Neural cell (in vitro differentiated cells): ENCODE results near the gene LDLRAD4. TPM values are rescaled to one million over a fixed set of nuclear protein-coding genes. Genes with fewer than 3 reads are reported as not detected.

Experiments
- H2AFZ ChIP-seq: fragments of 200-600, 300-800 bp; sonication (generic), shearing (Covaris generic); 2 replicates; pipeline ENCODE4 v1.6.0; 2014; ENCODE audit warnings: low read depth, mild to moderate bottlenecking, antibody characterized with exemption, low read length, moderate library complexity
- H3F3A ChIP-seq: fragments of 200-600 bp; shearing (Covaris generic); 2 replicates; pipeline ENCODE4 v1.6.1; 2016; ENCODE audit warnings: mild to moderate bottlenecking, moderate library complexity, mixed read lengths, antibody characterized with exemption, low read length; ENCODE audit not compliant: insufficient read depth, poor library complexity, severe bottlenecking
- H3K27ac ChIP-seq: fragments of 200-600, 300-800 bp; sonication (generic), shearing (Covaris generic); 2 replicates; pipeline ENCODE4 v1.5.1; 2014; ENCODE audit warnings: mild to moderate bottlenecking, low read length, moderate library complexity
- H3K27me3 ChIP-seq: fragments of 300-800, 200-600 bp; sonication (generic), shearing (Covaris generic); 2 replicates; pipeline ENCODE4 v1.6.0; 2014; ENCODE audit warnings: mild to moderate bottlenecking, low read depth, low read length, moderate library complexity; ENCODE audit not compliant: insufficient read depth
- H3K36me3 ChIP-seq: fragments of 300-800, 200-600 bp; sonication (generic), shearing (Covaris generic); 2 replicates; pipeline ENCODE4 v1.5.1; 2014; ENCODE audit warnings: mild to moderate bottlenecking, antibody characterized with exemption, low read length, moderate library complexity; ENCODE audit not compliant: insufficient read depth
- H3K4me2 ChIP-seq: fragments of 300-800, 200-600 bp; sonication (generic), shearing (Covaris generic); 2 replicates; pipeline ENCODE4 v1.6.0; 2014; ENCODE audit warnings: mild to moderate bottlenecking, low read length
- H3K4me3 ChIP-seq: fragments of 300-800, 200-600 bp; sonication (generic), shearing (Covaris generic); 2 replicates; pipeline ENCODE4 v1.5.1; 2014; ENCODE audit warnings: mild to moderate bottlenecking, low read length, moderate library complexity
- H3K79me2 ChIP-seq: fragments of 200-600 bp; shearing (Covaris generic); replicated peaks from 2 replicates; pipeline ENCODE4 v1.6.0; 2014; ENCODE audit warnings: mild to moderate bottlenecking, low read length, moderate library complexity; ENCODE audit not compliant: insufficient read depth
- H3K9ac ChIP-seq: fragments of 300-800, 200-600 bp; sonication (generic), shearing (Covaris generic); 2 replicates; pipeline ENCODE4 v1.6.1; 2016; ENCODE audit warnings: mild to moderate bottlenecking, low read length, mixed read lengths
- H3K9me2 ChIP-seq: fragments of 200-600 bp; shearing (Covaris generic); 2 replicates; pipeline ENCODE4 v1.6.1; 2016; ENCODE audit warnings: mild to moderate bottlenecking, low read length, mixed read lengths; ENCODE audit not compliant: insufficient read depth
- H3K9me3 ChIP-seq: fragments of 200-600, 300-800 bp; sonication (generic), shearing (Covaris generic); 2 replicates; pipeline ENCODE4 v1.6.1; 2016; ENCODE audit warnings: mild to moderate bottlenecking, mixed run types, low read length, moderate library complexity, mixed read lengths
- H4K20me1 ChIP-seq: fragments of 200-600 bp; shearing (Covaris generic); 2 replicates; pipeline ENCODE4 v1.6.1; 2016; ENCODE audit warnings: mild to moderate bottlenecking, mixed run types; ENCODE audit not compliant: insufficient read depth
- EP300 ChIP-seq: fragments of 450-650 bp; conservative IDR thresholded peaks from 2 replicates; pipeline ENCODE4 v1.6.1; 2014; ENCODE audit warnings: antibody characterized with exemption, mild to moderate bottlenecking, moderate library complexity; ENCODE audit not compliant: poor library complexity, severe bottlenecking
- EZH2 ChIP-seq: fragments of 200-600, 300-800 bp; shearing (Covaris generic), sonication (generic); IDR thresholded peaks from 2 replicates; pipeline ENCODE4 v1.6.1; 2014; ENCODE audit warnings: antibody characterized with exemption, low read length, borderline replicate concordance, mild to moderate bottlenecking; ENCODE audit not compliant: insufficient read depth, poor library complexity, severe bottlenecking
- MXI1 ChIP-seq: fragments of 450-650 bp; conservative IDR thresholded peaks from 2 replicates; pipeline ENCODE4 v1.6.1; 2014; ENCODE audit warnings: antibody characterized with exemption, mild to moderate bottlenecking; ENCODE audit not compliant: poor library complexity, severe bottlenecking
- POLR2AphosphoS5 ChIP-seq: IDR thresholded peaks from 2 replicates; pipeline ENCODE4 v1.6.1; 2012
- RAD21 ChIP-seq: fragments of 450-650 bp; conservative IDR thresholded peaks from 2 replicates; pipeline ENCODE4 v1.6.1; 2014; ENCODE audit warnings: antibody characterized with exemption, mild to moderate bottlenecking, moderate library complexity
- SMC3 ChIP-seq: fragments of 450-650 bp; conservative IDR thresholded peaks from 2 replicates; pipeline ENCODE4 v1.6.1; 2014; ENCODE audit warnings: antibody characterized with exemption, mild to moderate bottlenecking, moderate library complexity; ENCODE audit not compliant: poor library complexity
- TAF1 ChIP-seq: IDR thresholded peaks from 2 replicates; pipeline ENCODE4 v1.6.1; 2012; ENCODE audit warnings: low read depth
- polyA plus RNA-seq: library from polyadenylated mRNA; depleted of rRNA; stranded (reverse); fragments of >200 nt; gene quantifications from 2 replicates; pipeline ENCODE4 v1.2.3, GENCODE V29; 2014
- TF ChIP-seq, protein P1 (sequence below): fragments of 450-650 bp; IDR thresholded peaks from 2 replicates; pipeline ENCODE4 v1.5.1; 2014; ENCODE audit warnings: antibody characterized with exemption, mild to moderate bottlenecking, moderate library complexity; ENCODE audit not compliant: poor library complexity, severe bottlenecking
- TF ChIP-seq, protein P2 (sequence below): IDR thresholded peaks from 2 replicates; pipeline ENCODE4 v1.6.1; 2012; ENCODE audit warnings: borderline replicate concordance

The LDLRAD4 gene
- polyA plus RNA-seq, 1 donor from 2014 or later, result 3.7 TPM

DNA sequence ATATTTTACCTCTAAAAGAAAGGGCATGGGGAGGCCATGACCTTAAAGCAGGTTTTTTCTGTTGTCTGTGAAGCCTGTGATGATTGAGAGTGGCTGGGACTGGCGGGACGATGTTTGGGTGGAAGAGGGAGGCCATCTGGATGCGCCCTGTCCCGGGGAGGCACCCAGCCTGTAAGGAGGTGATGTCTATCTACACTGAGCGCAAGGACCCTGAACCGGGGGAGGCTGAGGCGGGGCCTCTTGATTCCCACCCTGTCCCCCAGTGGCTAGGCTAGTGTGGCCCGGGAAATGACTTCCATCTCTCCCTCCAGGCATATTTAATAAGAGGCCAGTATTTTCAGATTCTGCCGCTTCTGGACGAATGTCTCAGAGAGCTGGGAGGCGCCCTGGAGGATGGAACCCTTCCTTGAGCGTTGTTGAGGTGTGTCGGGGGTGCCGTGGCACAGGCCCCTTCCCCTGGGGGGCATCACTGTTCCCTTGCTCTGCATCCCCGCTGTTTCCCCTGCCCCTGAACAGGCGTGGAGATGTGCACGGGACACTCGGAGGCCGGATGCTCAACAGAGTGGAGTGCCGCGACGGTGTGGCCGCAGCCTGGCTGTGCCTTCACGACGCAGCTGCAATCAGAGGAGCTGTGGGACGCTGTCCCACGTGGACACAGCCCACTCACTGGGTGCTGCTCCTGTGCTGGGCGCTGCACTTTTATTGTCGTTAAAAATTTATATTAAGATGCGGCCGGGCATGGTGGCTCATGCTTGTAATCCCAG lies 185.4 kb downstream of the LDLRAD4 start:
- no peak overlapping the region for H3K9ac ChIP-seq
- no peaks in the 10 kb centered on the region for H4K20me1 ChIP-seq
- no peak overlapping the region for H3K4me3 ChIP-seq
- H3K36me3 ChIP-seq, result no peaks in the 10 kb centered on the region
- H3K27me3 ChIP-seq, result no peaks in the 10 kb centered on the region
- TF ChIP-seq RAD21 (no peak), EP300 (no peak)
- H3K27ac ChIP-seq, result no peak overlapping the region
- H3F3A ChIP-seq, result no peaks in the 10 kb centered on the region
- no peak overlapping the region for H2AFZ ChIP-seq
- no peaks in the 10 kb centered on the region for H3K9me3 ChIP-seq
- H3K79me2 ChIP-seq, result no peaks in the 10 kb centered on the region
- no peak overlapping the region for H3K4me2 ChIP-seq
- H3K9me2 ChIP-seq, result no peaks in the 10 kb centered on the region

DNA sequence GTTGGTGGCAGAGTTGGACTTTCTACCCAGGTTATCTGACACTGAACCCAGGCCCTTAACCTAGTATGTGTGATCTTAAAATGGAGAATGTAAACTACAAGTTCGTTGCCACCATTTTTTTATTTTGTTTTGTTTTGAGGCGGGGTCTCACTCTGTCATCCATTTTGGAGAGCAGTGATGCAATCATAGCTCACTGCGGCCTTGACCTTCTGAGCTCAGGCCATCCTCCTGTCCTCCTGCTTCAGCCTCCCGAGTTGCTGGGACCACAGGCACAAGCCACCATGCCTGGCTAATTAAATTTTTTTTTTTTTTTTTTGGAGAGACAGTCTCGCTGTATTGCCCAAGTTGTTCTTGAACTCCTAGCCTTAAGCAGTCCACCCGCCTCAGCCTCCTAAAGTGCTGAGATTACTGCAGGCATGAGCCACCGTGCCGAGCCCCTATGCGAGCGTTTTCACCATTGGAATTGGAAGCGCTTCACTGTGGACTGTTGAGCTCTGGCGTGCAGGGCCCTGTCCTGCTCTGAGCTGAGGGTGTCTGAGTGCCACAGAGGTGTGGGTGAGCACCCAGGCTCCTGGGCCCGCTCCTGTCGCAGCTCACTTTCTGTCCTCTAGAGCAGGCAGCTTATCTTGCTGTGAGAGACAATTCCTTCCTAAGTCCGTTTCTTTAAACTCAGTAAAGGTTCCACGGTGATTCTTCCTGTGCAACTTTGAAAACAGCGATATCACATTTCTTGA lies 186.9 kb downstream of the LDLRAD4 start:
- H3K27me3 ChIP-seq, result no peaks in the 10 kb centered on the region
- H2AFZ ChIP-seq, result no peak overlapping the region

More for the DNA sequence above, 186.9 kb downstream of the LDLRAD4 start:
- H3K9me2 ChIP-seq, result no peaks in the 10 kb centered on the region
- H3K36me3 ChIP-seq, result no peaks in the 10 kb centered on the region
- H3F3A ChIP-seq, result no peaks in the 10 kb centered on the region
- H3K9ac ChIP-seq, result no peak overlapping the region
- H4K20me1 ChIP-seq, result no peaks in the 10 kb centered on the region
- H3K9me3 ChIP-seq, result no peaks in the 10 kb centered on the region
- H3K4me3 ChIP-seq, result no peak overlapping the region
- no peak overlapping the region for H3K27ac ChIP-seq
- H3K79me2 ChIP-seq, result no peaks in the 10 kb centered on the region
- H3K4me2 ChIP-seq, result no peak overlapping the region
- TF ChIP-seq EZH2 (no peak), TAF1 (no peak), SMC3 (no peak), RAD21 (no peak), EP300 (no peak), MXI1 (no peak), POLR2AphosphoS5 (no peak)
- TF ChIP-seq, protein P1, sequence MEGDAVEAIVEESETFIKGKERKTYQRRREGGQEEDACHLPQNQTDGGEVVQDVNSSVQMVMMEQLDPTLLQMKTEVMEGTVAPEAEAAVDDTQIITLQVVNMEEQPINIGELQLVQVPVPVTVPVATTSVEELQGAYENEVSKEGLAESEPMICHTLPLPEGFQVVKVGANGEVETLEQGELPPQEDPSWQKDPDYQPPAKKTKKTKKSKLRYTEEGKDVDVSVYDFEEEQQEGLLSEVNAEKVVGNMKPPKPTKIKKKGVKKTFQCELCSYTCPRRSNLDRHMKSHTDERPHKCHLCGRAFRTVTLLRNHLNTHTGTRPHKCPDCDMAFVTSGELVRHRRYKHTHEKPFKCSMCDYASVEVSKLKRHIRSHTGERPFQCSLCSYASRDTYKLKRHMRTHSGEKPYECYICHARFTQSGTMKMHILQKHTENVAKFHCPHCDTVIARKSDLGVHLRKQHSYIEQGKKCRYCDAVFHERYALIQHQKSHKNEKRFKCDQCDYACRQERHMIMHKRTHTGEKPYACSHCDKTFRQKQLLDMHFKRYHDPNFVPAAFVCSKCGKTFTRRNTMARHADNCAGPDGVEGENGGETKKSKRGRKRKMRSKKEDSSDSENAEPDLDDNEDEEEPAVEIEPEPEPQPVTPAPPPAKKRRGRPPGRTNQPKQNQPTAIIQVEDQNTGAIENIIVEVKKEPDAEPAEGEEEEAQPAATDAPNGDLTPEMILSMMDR, result no peak
- TF ChIP-seq, protein P2, sequence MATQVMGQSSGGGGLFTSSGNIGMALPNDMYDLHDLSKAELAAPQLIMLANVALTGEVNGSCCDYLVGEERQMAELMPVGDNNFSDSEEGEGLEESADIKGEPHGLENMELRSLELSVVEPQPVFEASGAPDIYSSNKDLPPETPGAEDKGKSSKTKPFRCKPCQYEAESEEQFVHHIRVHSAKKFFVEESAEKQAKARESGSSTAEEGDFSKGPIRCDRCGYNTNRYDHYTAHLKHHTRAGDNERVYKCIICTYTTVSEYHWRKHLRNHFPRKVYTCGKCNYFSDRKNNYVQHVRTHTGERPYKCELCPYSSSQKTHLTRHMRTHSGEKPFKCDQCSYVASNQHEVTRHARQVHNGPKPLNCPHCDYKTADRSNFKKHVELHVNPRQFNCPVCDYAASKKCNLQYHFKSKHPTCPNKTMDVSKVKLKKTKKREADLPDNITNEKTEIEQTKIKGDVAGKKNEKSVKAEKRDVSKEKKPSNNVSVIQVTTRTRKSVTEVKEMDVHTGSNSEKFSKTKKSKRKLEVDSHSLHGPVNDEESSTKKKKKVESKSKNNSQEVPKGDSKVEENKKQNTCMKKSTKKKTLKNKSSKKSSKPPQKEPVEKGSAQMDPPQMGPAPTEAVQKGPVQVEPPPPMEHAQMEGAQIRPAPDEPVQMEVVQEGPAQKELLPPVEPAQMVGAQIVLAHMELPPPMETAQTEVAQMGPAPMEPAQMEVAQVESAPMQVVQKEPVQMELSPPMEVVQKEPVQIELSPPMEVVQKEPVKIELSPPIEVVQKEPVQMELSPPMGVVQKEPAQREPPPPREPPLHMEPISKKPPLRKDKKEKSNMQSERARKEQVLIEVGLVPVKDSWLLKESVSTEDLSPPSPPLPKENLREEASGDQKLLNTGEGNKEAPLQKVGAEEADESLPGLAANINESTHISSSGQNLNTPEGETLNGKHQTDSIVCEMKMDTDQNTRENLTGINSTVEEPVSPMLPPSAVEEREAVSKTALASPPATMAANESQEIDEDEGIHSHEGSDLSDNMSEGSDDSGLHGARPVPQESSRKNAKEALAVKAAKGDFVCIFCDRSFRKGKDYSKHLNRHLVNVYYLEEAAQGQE, result no peak
